WTC11 (cell line): ENCODE measurements around the gene VAV2. TPM values are rescaled to one million over a fixed set of nuclear protein-coding genes. Genes with fewer than 3 reads are reported as not detected.

Experiments
- ATAC-seq: fragments of 200-7000 bp; cut with Tn5 transposase; 2 replicates; pipeline ENCODE4 v1.10.0; 2021; ENCODE audit warnings: mild to moderate bottlenecking, moderate library complexity
- CTCF ChIA-PET: fragments of 300-600 bp; sonication (Branson Sonifier 250); formaldehyde crosslinking; loops from one replicate; lab custom pipeline; 2021; ENCODE audit warnings: antibody characterized with exemption; lab: Charles Lee
- POLR2A ChIA-PET: fragments of 350-600 bp; sonication (Branson Sonifier 250); formaldehyde crosslinking; loops from one replicate; lab custom pipeline; 2021; ENCODE audit warnings: antibody characterized with exemption; lab: Charles Lee
- DNase-seq: peaks from one replicate; pipeline ENCODE4 v3.0.0; 2021; ENCODE audit warnings: low spot score
- H3K27ac Mint-ChIP-seq: 2 replicates; pipeline ENCODE4 v1.8.0; 2021; ENCODE audit warnings: mixed read lengths
- H3K27me3 Mint-ChIP-seq: 2 replicates; pipeline ENCODE4 v1.8.0; 2021; ENCODE audit warnings: low read depth, mild to moderate bottlenecking, moderate library complexity, mixed read lengths
- H3K36me3 Mint-ChIP-seq: 2 replicates; pipeline ENCODE4 v1.8.0; 2021; ENCODE audit warnings: mixed read lengths
- H3K4me1 Mint-ChIP-seq: 2 replicates; pipeline ENCODE4 v1.8.0; 2022; ENCODE audit warnings: mixed read lengths
- H3K4me3 Mint-ChIP-seq: 2 replicates; pipeline ENCODE4 v1.8.0; 2021; ENCODE audit warnings: mild to moderate bottlenecking, moderate library complexity, mixed read lengths
- H3K9me3 Mint-ChIP-seq: 2 replicates; pipeline ENCODE4 v1.8.0; 2021; ENCODE audit warnings: mixed read lengths
- ATF1 ChIP-seq: sonication (generic); formaldehyde crosslinking; IDR thresholded peaks from 2 replicates; pipeline ENCODE4 v1.8.1; 2023; ENCODE audit warnings: mild to moderate bottlenecking, moderate library complexity, missing genetic modification reagents
- ATF2 ChIP-seq: sonication (generic); formaldehyde crosslinking; IDR thresholded peaks from 2 replicates; pipeline ENCODE4 v1.8.1; 2022; ENCODE audit warnings: low read depth, missing genetic modification reagents, borderline replicate concordance
- ATF6 ChIP-seq: sonication (generic); formaldehyde crosslinking; IDR thresholded peaks from 2 replicates; pipeline ENCODE4 v1.8.1; 2023; ENCODE audit warnings: mild to moderate bottlenecking, missing genetic modification reagents
- CBFB ChIP-seq: sonication (generic); formaldehyde crosslinking; IDR thresholded peaks from 2 replicates; pipeline ENCODE4 v1.8.1; 2022; ENCODE audit warnings: mild to moderate bottlenecking, low read depth, missing genetic modification reagents
- ESRRA ChIP-seq: sonication (generic); formaldehyde crosslinking; IDR thresholded peaks from 2 replicates; pipeline ENCODE4 v1.8.1; 2022; ENCODE audit warnings: mild to moderate bottlenecking, missing genetic modification reagents, borderline replicate concordance
- ETV6 ChIP-seq: sonication (generic); formaldehyde crosslinking; IDR thresholded peaks from 2 replicates; pipeline ENCODE4 v1.8.1; 2022; ENCODE audit warnings: mild to moderate bottlenecking, missing genetic modification reagents
- GABPB1 ChIP-seq: sonication (generic); formaldehyde crosslinking; IDR thresholded peaks from 2 replicates; pipeline ENCODE4 v1.8.1; 2023; ENCODE audit warnings: mild to moderate bottlenecking, missing genetic modification reagents
- IRF2 ChIP-seq: sonication (generic); formaldehyde crosslinking; IDR thresholded peaks from 2 replicates; pipeline ENCODE4 v1.8.0; 2022; ENCODE audit warnings: low read depth, missing genetic modification reagents, borderline replicate concordance
- MXD4 ChIP-seq: fragments of 250-450 bp; sonication (Bioruptor Pico); IDR thresholded peaks from 2 replicates; pipeline ENCODE4 v1.8.0; 2021; ENCODE audit warnings: mild to moderate bottlenecking, moderate library complexity, borderline replicate concordance
- MYBL2 ChIP-seq: sonication (generic); formaldehyde crosslinking; IDR thresholded peaks from 2 replicates; pipeline ENCODE4 v1.8.1; 2023; ENCODE audit warnings: mild to moderate bottlenecking, moderate library complexity, missing genetic modification reagents
- OVOL2 ChIP-seq: fragments of 250-450 bp; sonication (Bioruptor Pico); IDR thresholded peaks from 2 replicates; pipeline ENCODE4 v1.9.0; 2021; ENCODE audit warnings: mild to moderate bottlenecking, borderline replicate concordance
- RELA ChIP-seq: sonication (generic); formaldehyde crosslinking; IDR thresholded peaks from 2 replicates; pipeline ENCODE4 v1.8.1; 2022; ENCODE audit warnings: missing genetic modification reagents, mild to moderate bottlenecking, borderline replicate concordance
- SP1 ChIP-seq: sonication (generic); formaldehyde crosslinking; conservative IDR thresholded peaks from 2 replicates; pipeline ENCODE4 v1.8.1; 2022; ENCODE audit warnings: missing genetic modification reagents
- TEAD1 ChIP-seq: sonication (generic); formaldehyde crosslinking; IDR thresholded peaks from 2 replicates; pipeline ENCODE4 v1.8.0; 2022; ENCODE audit warnings: mild to moderate bottlenecking, missing genetic modification reagents
- TP53 ChIP-seq: sonication (generic); formaldehyde crosslinking; IDR thresholded peaks from 2 replicates; pipeline ENCODE4 v1.8.1; 2023; ENCODE audit warnings: mild to moderate bottlenecking, missing genetic modification reagents
- ZNF121 ChIP-seq: sonication (generic); formaldehyde crosslinking; IDR thresholded peaks from 2 replicates; pipeline ENCODE4 v1.8.0; 2023; ENCODE audit warnings: missing genetic modification reagents
- ZNF138 ChIP-seq: sonication (generic); formaldehyde crosslinking; conservative IDR thresholded peaks from 2 replicates; pipeline ENCODE4 v1.8.1; 2022; ENCODE audit warnings: mild to moderate bottlenecking, moderate library complexity, missing genetic modification reagents
- ZNF219 ChIP-seq: sonication (generic); formaldehyde crosslinking; IDR thresholded peaks from 2 replicates; pipeline ENCODE4 v1.8.0; 2023; ENCODE audit warnings: missing genetic modification reagents, mild to moderate bottlenecking, borderline replicate concordance
- ZNF671 ChIP-seq: fragments of 250-450 bp; sonication (Bioruptor Pico); IDR thresholded peaks from 2 replicates; pipeline ENCODE4 v1.8.0; 2021; ENCODE audit warnings: mild to moderate bottlenecking
- total RNA-seq: library from RNA; stranded (reverse); gene quantifications from 3 replicates; pipeline ENCODE4 v1.2.3, GENCODE V29; 2021
- TF ChIP-seq, protein P1 (sequence below): sonication (generic); formaldehyde crosslinking; IDR thresholded peaks from 2 replicates; pipeline ENCODE4 v1.8.1; 2023; ENCODE audit warnings: mild to moderate bottlenecking, missing genetic modification reagents, moderate library complexity
- TF ChIP-seq, protein P2 (sequence below): sonication (generic); formaldehyde crosslinking; IDR thresholded peaks from 2 replicates; pipeline ENCODE4 v1.8.1; 2023; ENCODE audit warnings: mild to moderate bottlenecking, missing genetic modification reagents, moderate library complexity
- TF ChIP-seq, protein P3 (sequence below): sonication (generic); formaldehyde crosslinking; IDR thresholded peaks from 2 replicates; pipeline ENCODE4 v1.8.1; 2023; ENCODE audit warnings: mild to moderate bottlenecking, moderate library complexity, missing genetic modification reagents
- TF ChIP-seq, protein P4 (sequence below): fragments of 250-450 bp; sonication (Bioruptor Pico); IDR thresholded peaks from 2 replicates; pipeline ENCODE4 v1.9.0; 2021; ENCODE audit warnings: mild to moderate bottlenecking

VAV2 gene
- total RNA-seq, 1 experiment from 2014 or later: 39.7 TPM

DNA sequence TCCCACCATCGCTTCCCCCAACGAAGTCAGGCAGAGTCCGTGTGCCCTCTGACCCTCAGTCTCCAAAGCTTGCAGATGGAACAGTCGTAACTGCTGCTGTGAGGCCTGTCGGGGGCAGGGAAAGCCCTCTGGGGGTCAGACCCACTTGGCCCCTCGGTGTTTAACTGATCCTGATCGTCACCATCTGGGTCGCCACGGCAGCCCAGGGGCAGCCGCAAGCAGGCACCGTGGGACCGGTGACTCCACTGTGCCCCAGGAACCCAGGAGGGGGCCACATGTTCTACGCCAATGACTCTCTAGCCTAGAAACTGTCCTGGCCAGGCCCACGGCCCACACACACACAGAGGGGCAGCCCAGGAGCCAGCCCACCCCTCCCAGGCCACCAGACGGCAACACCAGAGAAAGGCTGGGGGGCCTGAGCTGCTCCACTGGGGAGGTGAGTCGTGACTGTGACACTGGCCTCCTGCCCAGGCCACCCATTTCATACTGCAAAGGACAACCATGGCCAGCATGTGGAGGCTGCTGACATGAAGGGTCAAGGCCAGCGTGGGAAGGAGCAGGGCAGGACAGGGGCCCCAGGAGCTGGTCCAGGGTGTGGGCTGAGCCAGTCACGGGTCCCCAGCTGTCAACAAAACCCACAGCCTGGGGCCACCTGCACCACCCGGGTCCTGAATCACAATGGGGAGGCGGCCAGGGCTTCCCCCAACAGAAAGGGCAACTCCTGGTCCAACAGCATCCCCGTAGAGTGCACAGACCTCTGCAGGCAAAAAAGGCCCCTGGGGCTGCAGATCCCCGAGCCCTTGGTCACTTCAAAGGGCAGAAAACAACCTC, 20.8 kb downstream of the VAV2 start:
- H3K4me1 Mint-ChIP-seq: peaks cover 39% of the 10 kb centered on the region
- TF ChIP-seq ATF2: no peak
- TF ChIP-seq ZNF121 (CRISPR knock-in tag): no peak
- TF ChIP-seq GABPB1: no peak
- TF ChIP-seq MYBL2 (CRISPR knock-in tag): no peak
- TF ChIP-seq ZNF671: no peak
- TF ChIP-seq TEAD1 (CRISPR knock-in tag): no peak
- TF ChIP-seq OVOL2 (CRISPR knock-in tag): no peak
- TF ChIP-seq CBFB (CRISPR knock-in tag): no peak
- TF ChIP-seq ESRRA: no peak
- TF ChIP-seq RELA: no peak
- TF ChIP-seq TP53 (CRISPR knock-in tag): no peak
- TF ChIP-seq ZNF138 (CRISPR knock-in tag): no peak
- TF ChIP-seq, protein P1, sequence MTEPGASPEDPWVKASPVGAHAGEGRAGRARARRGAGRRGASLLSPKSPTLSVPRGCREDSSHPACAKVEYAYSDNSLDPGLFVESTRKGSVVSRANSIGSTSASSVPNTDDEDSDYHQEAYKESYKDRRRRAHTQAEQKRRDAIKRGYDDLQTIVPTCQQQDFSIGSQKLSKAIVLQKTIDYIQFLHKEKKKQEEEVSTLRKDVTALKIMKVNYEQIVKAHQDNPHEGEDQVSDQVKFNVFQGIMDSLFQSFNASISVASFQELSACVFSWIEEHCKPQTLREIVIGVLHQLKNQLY (CRISPR knock-in tag): no peak
- no peak for TF ChIP-seq ZNF219 (CRISPR knock-in tag)
- TF ChIP-seq ATF6 (CRISPR knock-in tag): no peak
- TF ChIP-seq, protein P2, sequence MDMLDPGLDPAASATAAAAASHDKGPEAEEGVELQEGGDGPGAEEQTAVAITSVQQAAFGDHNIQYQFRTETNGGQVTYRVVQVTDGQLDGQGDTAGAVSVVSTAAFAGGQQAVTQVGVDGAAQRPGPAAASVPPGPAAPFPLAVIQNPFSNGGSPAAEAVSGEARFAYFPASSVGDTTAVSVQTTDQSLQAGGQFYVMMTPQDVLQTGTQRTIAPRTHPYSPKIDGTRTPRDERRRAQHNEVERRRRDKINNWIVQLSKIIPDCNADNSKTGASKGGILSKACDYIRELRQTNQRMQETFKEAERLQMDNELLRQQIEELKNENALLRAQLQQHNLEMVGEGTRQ (CRISPR knock-in tag): no peak
- TF ChIP-seq ETV6: no peak
- TF ChIP-seq, all 79 proteins: peak for 0
- Mint-ChIP-seq H3K27me3 (no peaks in the 10 kb centered on the region), H3K27ac (no peak overlapping the region), H3K4me3 (no peak overlapping the region), H3K9me3 (no peaks in the 10 kb centered on the region), H3K36me3 (no peaks in the 10 kb centered on the region)
- CTCF ChIA-PET: interaction anchor here (0.7 kb wide), 1 partner anchor 24 kb away, joined by 3 read pairs; no protein-coding TSS in a partner anchor
- DNase-seq (no peak), ATAC-seq (no peak; the same call in 1 of the 2 replicates)
- POLR2A ChIA-PET: no interaction called here

- Mint-ChIP-seq H3K36me3 (no peaks in the 10 kb centered on the region), H3K27me3 (no peaks in the 10 kb centered on the region), H3K27ac (no peak overlapping the region), H3K9me3 (no peaks in the 10 kb centered on the region), H3K4me3 (no peak overlapping the region), H3K4me1 (peaks cover 39% of the 10 kb centered on the region)
- no peak for ATAC-seq
- ChIA-PET POLR2A (no interaction called here), CTCF (no interaction called here)
- no peak for DNase-seq
- TF ChIP-seq SP1 (CRISPR knock-in tag) (no peak), GABPB1 (no peak), ATF1 (CRISPR knock-in tag) (no peak), TEAD1 (CRISPR knock-in tag) (no peak), IRF2 (no peak), MXD4 (CRISPR knock-in tag) (no peak), ETV6 (no peak)
- TF ChIP-seq, protein P3, sequence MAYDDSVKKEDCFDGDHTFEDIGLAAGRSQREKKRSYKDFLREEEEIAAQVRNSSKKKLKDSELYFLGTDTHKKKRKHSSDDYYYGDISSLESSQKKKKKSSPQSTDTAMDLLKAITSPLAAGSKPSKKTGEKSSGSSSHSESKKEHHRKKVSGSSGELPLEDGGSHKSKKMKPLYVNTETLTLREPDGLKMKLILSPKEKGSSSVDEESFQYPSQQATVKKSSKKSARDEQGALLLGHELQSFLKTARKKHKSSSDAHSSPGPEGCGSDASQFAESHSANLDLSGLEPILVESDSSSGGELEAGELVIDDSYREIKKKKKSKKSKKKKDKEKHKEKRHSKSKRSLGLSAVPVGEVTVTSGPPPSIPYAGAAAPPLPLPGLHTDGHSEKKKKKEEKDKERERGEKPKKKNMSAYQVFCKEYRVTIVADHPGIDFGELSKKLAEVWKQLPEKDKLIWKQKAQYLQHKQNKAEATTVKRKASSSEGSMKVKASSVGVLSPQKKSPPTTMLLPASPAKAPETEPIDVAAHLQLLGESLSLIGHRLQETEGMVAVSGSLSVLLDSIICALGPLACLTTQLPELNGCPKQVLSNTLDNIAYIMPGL (CRISPR knock-in tag): no peak
- TF ChIP-seq, protein P4, sequence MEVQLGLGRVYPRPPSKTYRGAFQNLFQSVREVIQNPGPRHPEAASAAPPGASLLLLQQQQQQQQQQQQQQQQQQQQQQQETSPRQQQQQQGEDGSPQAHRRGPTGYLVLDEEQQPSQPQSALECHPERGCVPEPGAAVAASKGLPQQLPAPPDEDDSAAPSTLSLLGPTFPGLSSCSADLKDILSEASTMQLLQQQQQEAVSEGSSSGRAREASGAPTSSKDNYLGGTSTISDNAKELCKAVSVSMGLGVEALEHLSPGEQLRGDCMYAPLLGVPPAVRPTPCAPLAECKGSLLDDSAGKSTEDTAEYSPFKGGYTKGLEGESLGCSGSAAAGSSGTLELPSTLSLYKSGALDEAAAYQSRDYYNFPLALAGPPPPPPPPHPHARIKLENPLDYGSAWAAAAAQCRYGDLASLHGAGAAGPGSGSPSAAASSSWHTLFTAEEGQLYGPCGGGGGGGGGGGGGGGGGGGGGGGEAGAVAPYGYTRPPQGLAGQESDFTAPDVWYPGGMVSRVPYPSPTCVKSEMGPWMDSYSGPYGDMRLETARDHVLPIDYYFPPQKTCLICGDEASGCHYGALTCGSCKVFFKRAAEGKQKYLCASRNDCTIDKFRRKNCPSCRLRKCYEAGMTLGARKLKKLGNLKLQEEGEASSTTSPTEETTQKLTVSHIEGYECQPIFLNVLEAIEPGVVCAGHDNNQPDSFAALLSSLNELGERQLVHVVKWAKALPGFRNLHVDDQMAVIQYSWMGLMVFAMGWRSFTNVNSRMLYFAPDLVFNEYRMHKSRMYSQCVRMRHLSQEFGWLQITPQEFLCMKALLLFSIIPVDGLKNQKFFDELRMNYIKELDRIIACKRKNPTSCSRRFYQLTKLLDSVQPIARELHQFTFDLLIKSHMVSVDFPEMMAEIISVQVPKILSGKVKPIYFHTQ: no peak
Measured at GRCh38 chr9:133970581-133971058, 21.5 kb downstream of the VAV2 start.
